Esophagus squamous epithelium (tissue), 5 donors: ENCODE results near the gene NAT16. TPM values are rescaled to one million over a fixed set of nuclear protein-coding genes. Genes with fewer than 3 reads are reported as not detected.

Experiments
- DNase-seq: peaks from one replicate; lab custom pipeline; 2025; lab: John Stamatoyannopoulos, UW
- H3K27ac ChIP-seq, 4 donors: fragments of 200-600 bp; sonication (generic); one replicate each; pipeline ENCODE4 v1.5.1; 2016 to 2019; ENCODE audit warnings: mild to moderate bottlenecking in 1 of 4
- H3K27me3 ChIP-seq, 4 donors: fragments of 200-600 bp; sonication (generic); 1 replicate in 3 of 4; 2 replicates in 1 of 4; pipeline versions ENCODE4 v1.5.1 to v1.6.0; 2017 to 2021; ENCODE audit warnings: antibody characterized with exemption in 1 of 4
- H3K36me3 ChIP-seq, 3 donors: fragments of 200-600 bp; sonication (generic); one replicate each; pipeline ENCODE4 v1.5.1; 2016 to 2019
- H3K4me1 ChIP-seq, 3 donors: fragments of 200-600 bp; sonication (generic); one replicate each; pipeline ENCODE4 v1.5.1; 2017 to 2019
- H3K4me3 ChIP-seq, 4 donors: fragments of 200-600 bp; sonication (generic); 1 replicate in 3 of 4; 2 replicates in 1 of 4; pipeline ENCODE4 v1.5.1; 2016 to 2019; ENCODE audit warnings: mild to moderate bottlenecking in 2 of 4, moderate library complexity in 1 of 4
- H3K9me3 ChIP-seq, 3 donors: fragments of 200-600 bp; sonication (generic); one replicate each; pipeline ENCODE4 v1.5.1; 2016 to 2019
- POLR2A ChIP-seq, 4 donors: fragments of 450-650 bp; IDR thresholded peaks; one replicate each; pipeline ENCODE4 v1.6.1; 2017; ENCODE audit warnings: antibody characterized with exemption in 4 of 4, mild to moderate bottlenecking in 4 of 4, moderate library complexity in 3 of 4
- WGBS, 2 donors: methylation state at CpG; one replicate each; pipeline ENCODE4 v1.1.5; 2018; 5-methylcytosine and 5-hydroxymethylcytosine counted together
- intact Hi-C: fragments of 100-400 bp; cut with DNase I; formaldehyde crosslinking; loops from one replicate; pipeline ENCODE4 v1.15.0; 2022
- total RNA-seq, 4 donors: library from RNA; depleted of rRNA; stranded (reverse); fragments of >200 nt; gene quantifications; one replicate each; pipeline ENCODE4 v1.1.0, GENCODE V29; 2016
- TF ChIP-seq, protein P1 (sequence below), 6 experiments: fragments of 450-650 bp in 4 of 6; fragments of 200-600 bp in 2 of 6; sonication (generic) in 2 of 6; IDR thresholded peaks; one replicate each; pipeline ENCODE4 v1.5.1; 2016 to 2019; ENCODE audit warnings: antibody characterized with exemption in 6 of 6, mild to moderate bottlenecking in 4 of 6, moderate library complexity in 4 of 6
- donor health status: DM: yes; HTN: yes; CAD: no.

The NAT16 gene
- total RNA-seq, 4 donors from 2014 or later = not detected

DNA sequence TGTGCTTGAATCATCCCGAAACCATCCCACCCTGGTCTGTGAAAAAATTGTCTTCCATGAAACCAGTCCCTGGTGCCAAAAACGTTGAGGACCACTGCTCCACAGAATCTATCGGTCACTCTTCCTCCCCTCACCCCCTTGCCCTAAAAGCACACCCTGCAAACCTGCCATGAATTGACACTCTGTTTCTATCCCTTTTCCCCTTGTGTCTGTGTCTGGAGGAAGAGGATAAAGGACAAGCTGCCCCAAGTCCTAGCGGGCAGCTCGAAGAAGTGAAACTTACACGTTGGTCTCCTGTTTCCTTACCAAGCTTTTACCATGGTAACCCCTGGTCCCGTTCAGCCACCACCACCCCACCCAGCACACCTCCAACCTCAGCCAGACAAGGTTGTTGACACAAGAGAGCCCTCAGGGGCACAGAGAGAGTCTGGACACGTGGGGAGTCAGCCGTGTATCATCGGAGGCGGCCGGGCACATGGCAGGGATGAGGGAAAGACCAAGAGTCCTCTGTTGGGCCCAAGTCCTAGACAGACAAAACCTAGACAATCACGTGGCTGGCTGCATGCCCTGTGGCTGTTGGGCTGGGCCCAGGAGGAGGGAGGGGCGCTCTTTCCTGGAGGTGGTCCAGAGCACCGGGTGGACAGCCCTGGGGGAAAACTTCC, 54.0 kb downstream of the NAT16 start:
- no peaks in the 10 kb centered on the region for H3K27me3 ChIP-seq
- no peak for DNase-seq
- 30 to 34% methylated on average over 8 to 10 of the region's 15 CpGs for WGBS, 2 donors
- H3K4me3 ChIP-seq = peak overlapping the region in 2 of 4 donors; percentile 33 to 59
- peaks cover 22 to 73% (median 55%) of the 10 kb centered on the region in 3 donors for H3K4me1 ChIP-seq
- intact Hi-C loops = no loop called here
- peak overlapping the region; percentile 70 to 89 (median 82) for H3K27ac ChIP-seq
- H3K9me3 ChIP-seq = no peaks in the 10 kb centered on the region
- peaks cover 0 to 11% (median 0%) of the 10 kb centered on the region in 3 donors for H3K36me3 ChIP-seq
- TF ChIP-seq, protein P1, sequence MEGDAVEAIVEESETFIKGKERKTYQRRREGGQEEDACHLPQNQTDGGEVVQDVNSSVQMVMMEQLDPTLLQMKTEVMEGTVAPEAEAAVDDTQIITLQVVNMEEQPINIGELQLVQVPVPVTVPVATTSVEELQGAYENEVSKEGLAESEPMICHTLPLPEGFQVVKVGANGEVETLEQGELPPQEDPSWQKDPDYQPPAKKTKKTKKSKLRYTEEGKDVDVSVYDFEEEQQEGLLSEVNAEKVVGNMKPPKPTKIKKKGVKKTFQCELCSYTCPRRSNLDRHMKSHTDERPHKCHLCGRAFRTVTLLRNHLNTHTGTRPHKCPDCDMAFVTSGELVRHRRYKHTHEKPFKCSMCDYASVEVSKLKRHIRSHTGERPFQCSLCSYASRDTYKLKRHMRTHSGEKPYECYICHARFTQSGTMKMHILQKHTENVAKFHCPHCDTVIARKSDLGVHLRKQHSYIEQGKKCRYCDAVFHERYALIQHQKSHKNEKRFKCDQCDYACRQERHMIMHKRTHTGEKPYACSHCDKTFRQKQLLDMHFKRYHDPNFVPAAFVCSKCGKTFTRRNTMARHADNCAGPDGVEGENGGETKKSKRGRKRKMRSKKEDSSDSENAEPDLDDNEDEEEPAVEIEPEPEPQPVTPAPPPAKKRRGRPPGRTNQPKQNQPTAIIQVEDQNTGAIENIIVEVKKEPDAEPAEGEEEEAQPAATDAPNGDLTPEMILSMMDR (IDR thresholded peaks at IDR 0.05) = no peak
- TF ChIP-seq POLR2A (IDR thresholded peaks at IDR 0.05) = no peak

DNA sequence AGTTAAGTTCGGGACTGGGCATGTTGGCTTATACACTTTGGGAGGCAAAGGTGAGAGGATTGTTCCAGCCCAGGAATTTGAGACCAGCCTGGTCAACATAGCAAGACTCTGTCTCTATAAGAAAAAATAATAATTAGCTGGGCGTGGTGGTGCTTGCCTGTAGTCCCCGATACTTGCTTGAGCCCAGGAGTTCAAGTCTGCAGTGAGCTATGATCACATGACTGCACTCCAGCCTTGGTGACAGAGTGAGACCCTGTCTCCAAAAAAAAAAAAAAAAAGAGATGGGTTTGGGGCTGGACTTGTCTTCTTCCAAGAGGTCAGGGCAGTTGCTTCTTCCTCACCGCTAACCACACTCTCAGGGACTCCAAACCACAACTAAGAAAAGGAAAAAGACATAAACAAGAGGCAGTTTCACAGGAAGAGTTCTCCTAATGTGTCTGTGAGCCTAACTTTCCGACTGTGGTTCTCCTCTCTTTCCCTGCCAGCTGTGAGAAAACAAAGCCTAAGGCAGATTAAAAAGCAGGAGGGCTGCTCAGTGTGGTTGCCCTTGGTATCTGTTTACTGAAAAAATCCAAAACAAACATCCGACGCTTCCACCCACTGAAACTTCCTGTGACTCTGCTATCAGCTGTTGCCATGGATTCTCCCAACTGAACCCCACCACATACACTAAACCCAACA, 55.6 kb downstream of the NAT16 start:
- no peak for TF ChIP-seq POLR2A (IDR thresholded peaks at IDR 0.05)
- TF ChIP-seq, protein P1 (IDR thresholded peaks at IDR 0.05) = no peak
- H3K4me1 ChIP-seq = peaks cover 22 to 78% (median 55%) of the 10 kb centered on the region in 3 donors

DNA sequence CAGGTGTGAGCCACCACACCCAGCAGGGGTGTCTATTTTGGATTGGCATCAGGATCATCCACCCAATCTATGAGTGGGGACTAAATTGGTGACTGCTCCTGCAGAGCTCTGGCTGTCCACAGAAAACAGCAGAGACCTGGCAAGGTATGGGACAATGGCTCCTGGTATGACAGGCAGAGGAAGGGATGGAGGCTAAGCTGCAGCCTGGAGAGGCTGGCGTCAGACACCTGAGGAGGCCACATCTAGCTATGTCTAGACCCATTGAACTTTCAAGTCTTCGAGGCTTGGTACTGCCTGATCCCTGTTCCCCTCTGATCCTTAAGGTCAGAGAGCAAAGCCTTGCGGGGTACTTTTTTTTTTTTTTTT, 56.4 kb downstream of the NAT16 start:
- H3K27ac ChIP-seq = peak overlapping the region in 2 of 4 donors; percentile 44 to 83
- H3K4me1 ChIP-seq = peaks cover 22 to 78% (median 55%) of the 10 kb centered on the region in 3 donors
- no peak for TF ChIP-seq POLR2A (IDR thresholded peaks at IDR 0.05)
- TF ChIP-seq, protein P1 (IDR thresholded peaks at IDR 0.05) = no peak
- 42 to 95% methylated on average over 3 of the region's 3 CpGs for WGBS, 2 donors
- H3K36me3 ChIP-seq = no peaks in the 10 kb centered on the region
- DNase-seq = no peak
- no peaks in the 10 kb centered on the region for H3K27me3 ChIP-seq
- no peak overlapping the region for H3K4me3 ChIP-seq
- intact Hi-C loops = no loop called here
- H3K9me3 ChIP-seq = no peaks in the 10 kb centered on the region

More for the DNA sequence above, 55.6 kb downstream of the NAT16 start:
- intact Hi-C loops = no loop called here
- DNase-seq = no peak
- 20 to 24% methylated on average over 6 of the region's 7 CpGs for WGBS, 2 donors
- H3K36me3 ChIP-seq = no peaks in the 10 kb centered on the region
- H3K9me3 ChIP-seq = no peaks in the 10 kb centered on the region
- H3K27ac ChIP-seq = peak overlapping the region; percentile 18 to 85 (median 70)
- H3K27me3 ChIP-seq = no peaks in the 10 kb centered on the region
- H3K4me3 ChIP-seq = no peak overlapping the region

DNA sequence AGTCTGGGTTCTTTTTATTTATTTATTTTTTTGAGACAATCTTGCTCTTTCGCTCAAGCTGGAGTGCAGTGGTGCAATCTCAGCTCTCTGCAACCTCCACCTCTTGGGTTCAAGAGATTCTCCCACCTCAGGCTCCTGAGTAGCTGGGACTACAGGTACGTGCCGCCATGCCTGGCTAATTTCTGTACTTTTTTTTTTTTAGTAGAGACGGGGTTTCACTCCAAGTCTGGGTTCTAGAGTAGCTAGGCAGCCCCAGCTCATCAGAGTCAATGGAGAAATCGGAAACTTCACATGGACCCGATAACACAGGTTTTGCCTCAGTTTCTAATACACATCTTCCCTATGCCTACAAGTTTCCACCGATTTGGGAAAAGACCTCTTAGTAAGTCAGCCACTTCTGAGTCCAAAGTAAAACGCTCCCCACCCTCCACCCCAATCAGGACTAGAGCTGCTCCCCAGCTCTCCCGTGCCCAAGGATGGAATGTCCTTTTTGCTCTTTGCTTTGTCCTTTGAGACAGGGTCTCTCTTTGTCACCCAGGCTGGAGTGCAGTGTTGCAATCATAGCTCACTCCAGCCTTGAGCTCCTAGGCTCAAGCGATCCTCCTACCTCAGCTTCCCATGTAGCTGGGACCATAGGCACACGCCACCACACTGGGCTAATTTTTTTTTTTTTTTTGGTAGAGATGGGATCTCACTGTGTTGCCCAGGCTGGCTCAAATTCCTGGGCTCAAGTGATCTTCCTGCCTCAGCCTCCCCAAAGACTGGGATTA, 57.0 kb downstream of the NAT16 start:
- TF ChIP-seq, protein P1 (IDR thresholded peaks at IDR 0.05) = no peak
- TF ChIP-seq POLR2A (IDR thresholded peaks at IDR 0.05) = no peak
- 88 to 92% methylated on average over 11 of the region's 11 CpGs for WGBS, 2 donors
- Histone ChIP-seq H3K27ac (peak overlapping the region; percentile 83 to 95 (median 86)), H3K36me3 (no peaks in the 10 kb centered on the region), H3K4me1 (peaks cover 22 to 75% (median 51%) of the 10 kb centered on the region in 3 donors), H3K9me3 (no peaks in the 10 kb centered on the region), H3K4me3 (no peak overlapping the region), H3K27me3 (no peaks in the 10 kb centered on the region)
- DNase-seq = no peak
- intact Hi-C loops = no loop called here
